Fibroblast of peridontal ligament (primary cell): ENCODE results near the gene AURKAIP1.

Experiments
- DNase-seq: peaks from one replicate; pipeline ENCODE4 v3.0.0-alpha.2; 2010; ENCODE audit errors: extremely low read depth

The AURKAIP1 gene

GRCh38 chr1:1333551-1334241 is 41.3 kb downstream of the AURKAIP1 start:
- DNase-seq = no peak

DNA sequence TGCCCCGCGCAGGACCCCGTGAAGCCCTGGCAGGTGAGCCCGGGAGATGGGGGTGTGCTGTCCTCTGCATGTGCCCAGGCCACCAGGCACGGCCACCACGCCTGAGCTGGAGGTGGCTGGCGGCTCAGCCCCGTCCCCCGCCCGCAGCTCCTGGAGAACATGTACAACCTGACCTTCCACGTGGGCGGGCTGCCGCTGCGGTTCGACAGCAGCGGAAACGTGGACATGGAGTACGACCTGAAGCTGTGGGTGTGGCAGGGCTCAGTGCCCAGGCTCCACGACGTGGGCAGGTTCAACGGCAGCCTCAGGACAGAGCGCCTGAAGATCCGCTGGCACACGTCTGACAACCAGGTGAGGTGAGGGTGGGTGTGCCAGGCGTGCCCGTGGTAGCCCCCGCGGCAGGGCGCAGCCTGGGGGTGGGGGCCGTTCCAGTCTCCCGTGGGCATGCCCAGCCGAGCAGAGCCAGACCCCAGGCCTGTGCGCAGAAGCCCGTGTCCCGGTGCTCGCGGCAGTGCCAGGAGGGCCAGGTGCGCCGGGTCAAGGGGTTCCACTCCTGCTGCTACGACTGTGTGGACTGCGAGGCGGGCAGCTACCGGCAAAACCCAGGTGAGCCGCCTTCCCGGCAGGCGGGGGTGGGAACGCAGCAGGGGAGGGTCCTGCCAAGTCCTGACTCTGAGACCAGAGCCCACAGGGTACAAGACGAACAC is 42.1 kb downstream of the AURKAIP1 start:
- no peak for DNase-seq

- DNase-seq = no peak
These were observed 42.8 kb downstream of the AURKAIP1 start for GRCh38 chr1:1332031-1332755.

- DNase-seq = no peak
These were observed 43.7 kb downstream of the AURKAIP1 start, which contains the start of gene TAS1R3 for GRCh38 chr1:1331068-1331965. TAS1R3 (plus strand) TSS chr1:1331280; CDS start chr1:1331346, 66 bp downstream.

DNA sequence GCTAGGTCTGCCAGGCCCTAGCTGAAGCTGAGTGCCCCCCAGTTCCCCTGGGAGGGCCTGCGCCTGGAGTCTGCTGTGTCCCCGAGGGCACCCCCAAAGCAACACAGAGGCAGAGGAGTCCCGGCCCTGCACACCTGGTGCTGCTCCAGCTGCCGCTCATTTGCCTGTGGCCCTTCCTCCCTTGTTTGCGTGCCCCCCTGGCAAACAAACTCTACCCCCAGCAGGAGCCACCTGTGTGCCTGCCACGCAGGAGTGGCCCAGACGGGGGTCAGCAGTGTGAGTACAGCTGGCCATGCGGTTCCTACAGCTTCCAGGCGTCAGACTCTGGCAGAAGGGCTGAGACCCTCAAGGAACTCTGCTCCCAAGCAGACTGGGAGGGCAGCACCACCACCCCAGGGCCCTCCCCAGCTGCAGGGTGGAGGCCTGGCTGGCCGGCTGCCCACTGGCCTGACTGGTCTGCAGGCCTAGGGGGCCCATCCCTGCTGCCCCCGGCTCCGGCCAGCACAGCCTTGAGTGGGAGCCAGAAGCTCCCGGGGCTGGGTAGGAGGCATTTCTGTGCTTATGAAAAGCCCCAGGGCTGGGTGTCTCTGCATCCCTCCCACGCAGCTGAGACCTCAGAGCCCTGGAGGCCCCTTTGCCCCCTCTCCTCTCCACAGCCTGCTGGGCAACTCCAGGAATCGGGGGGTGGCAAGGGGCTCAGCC is 44.5 kb downstream of the AURKAIP1 start:
- no peak for DNase-seq

DNA sequence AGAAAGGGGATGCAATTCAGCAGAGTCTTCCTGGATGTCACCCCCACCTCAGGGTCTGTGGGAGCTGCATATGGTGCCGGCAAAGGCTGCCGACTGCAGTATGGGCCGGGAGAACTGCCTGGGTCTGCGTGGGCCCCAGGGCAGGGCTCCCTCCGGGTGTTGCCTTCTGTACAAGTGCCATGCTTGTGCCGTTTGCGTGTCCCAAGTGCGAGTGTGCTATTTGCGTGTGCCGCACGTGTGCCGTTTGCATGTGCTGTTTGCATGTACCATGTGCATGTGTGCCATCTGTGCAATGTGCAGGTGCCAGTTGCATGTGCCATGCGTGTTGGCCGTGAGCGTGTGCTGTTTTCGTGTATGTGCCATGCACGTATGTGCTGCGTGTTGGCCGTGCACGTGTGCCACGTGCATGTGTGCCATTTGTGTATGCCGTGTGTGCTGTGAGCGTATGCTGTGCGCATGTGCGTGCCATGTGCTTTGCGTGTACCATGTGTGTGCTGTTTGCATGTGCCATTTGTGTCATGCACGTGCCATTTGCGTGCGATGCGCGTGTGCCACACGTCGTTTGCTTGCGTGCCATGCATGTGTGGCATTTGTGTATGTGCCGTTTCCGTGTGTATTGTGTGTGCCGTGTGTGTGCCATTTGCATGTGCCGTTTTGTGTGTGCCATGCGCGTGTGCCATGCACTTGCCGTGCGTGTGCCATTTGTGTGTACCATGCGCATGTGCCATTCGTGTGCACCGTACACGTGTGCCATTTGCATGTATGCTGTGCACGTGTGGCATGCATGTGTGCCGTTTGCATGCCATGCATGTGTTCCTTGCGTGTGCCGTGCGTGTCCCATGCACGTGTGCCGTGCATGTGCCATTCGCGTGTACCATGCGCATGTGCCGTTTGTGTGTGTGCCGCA is 45.5 kb downstream of the AURKAIP1 start:
- no peak for DNase-seq

GRCh38 chr1:1328254-1328653 is 46.8 kb downstream of the AURKAIP1 start:
- no peak for DNase-seq

GRCh38 chr1:1327291-1327690 is 47.7 kb downstream of the AURKAIP1 start:
- DNase-seq = no peak

- DNase-seq = no peak
These were observed 48.9 kb downstream of the AURKAIP1 start for GRCh38 chr1:1326075-1326605.

GRCh38 chr1:1325288-1326074 is 49.5 kb downstream of the AURKAIP1 start:
- DNase-seq = no peak

GRCh38 chr1:1324524-1325287 is 50.3 kb downstream of the AURKAIP1 start, which contains the start of the genes CPTP and INTS11:
CPTP (plus strand) TSS chr1:1324802; CDS start chr1:1326911, 2,109 bp downstream.
INTS11 (minus strand) TSS chr1:1324660; CDS start chr1:1324608, 52 bp downstream.
- peak; percentile 84 for DNase-seq

GRCh38 chr1:1324084-1324523 is 50.9 kb downstream of the AURKAIP1 start:
- no peak for DNase-seq
